Measurements from ENCODE around the gene CRBN. TPM values are rescaled to one million over a fixed set of nuclear protein-coding genes. Genes with fewer than 3 reads are reported as not detected.

The CRBN gene
- polyA plus RNA-seq, 6 donors from 2014 or later, result 89.9 to 132 (median 116) TPM

GRCh38 chr3:3191675-3192285 lies 12.3 kb upstream of the CRBN start:
- no peak overlapping the region for H3K4me3 Mint-ChIP-seq
- H3K36me3 Mint-ChIP-seq, result peaks cover 0 to under 1% of the 10 kb centered on the region in 2 donors
- H3K27me3 Mint-ChIP-seq, result peaks cover 8 to 28% (median 18%) of the 10 kb centered on the region in 3 donors
- ATAC-seq (ENCODE audit: low read depth in 2 of 2), result no peak
- peaks cover 0 to 6% (median 0%) of the 10 kb centered on the region in 7 donors for H3K9me3 Mint-ChIP-seq
- H3K27ac Mint-ChIP-seq, result peak overlapping the region in 1 of 6 donors; percentile 28
- DNase-seq, result no peak
- H3K4me1 Mint-ChIP-seq, result no peaks in the 10 kb centered on the region

GRCh38 chr3:3189961-3190360 lies 10.5 kb upstream of the CRBN start:
- no peak overlapping the region for H3K27ac Mint-ChIP-seq
- peaks cover 14 to 38% (median 15%) of the 10 kb centered on the region in 3 donors for H3K27me3 Mint-ChIP-seq
- ATAC-seq (ENCODE audit: low read depth in 2 of 2) (no peak), DNase-seq (no peak)
- H3K36me3 Mint-ChIP-seq, result peaks cover 0 to 8% of the 10 kb centered on the region in 2 donors
- H3K9me3 Mint-ChIP-seq, result peaks cover 5 to 22% (median 8%) of the 10 kb centered on the region in 7 donors
- no peak overlapping the region for H3K4me3 Mint-ChIP-seq
- H3K4me1 Mint-ChIP-seq, result no peaks in the 10 kb centered on the region

GRCh38 chr3:3189102-3189727 lies 9.7 kb upstream of the CRBN start:
- DNase-seq, result no peak
- no peak for ATAC-seq (ENCODE audit: low read depth in 2 of 2)
- Mint-ChIP-seq H3K9me3 (peaks cover 5 to 22% (median 8%) of the 10 kb centered on the region in 7 donors), H3K27ac (no peak overlapping the region), H3K36me3 (peaks cover 0 to 8% of the 10 kb centered on the region in 2 donors), H3K4me3 (no peak overlapping the region), H3K27me3 (peaks cover 13 to 45% (median 14%) of the 10 kb centered on the region in 3 donors), H3K4me1 (no peaks in the 10 kb centered on the region)

- Mint-ChIP-seq H3K4me1 (peaks cover 0 to 2% (median 0%) of the 10 kb centered on the region in 3 donors), H3K27ac (no peak overlapping the region), H3K27me3 (peaks cover 5 to 49% (median 15%) of the 10 kb centered on the region in 3 donors), H3K9me3 (peaks cover 5 to 22% (median 8%) of the 10 kb centered on the region in 7 donors), H3K4me3 (no peak overlapping the region), H3K36me3 (peaks cover 0 to 8% of the 10 kb centered on the region in 2 donors)
- no peak for ATAC-seq (ENCODE audit: low read depth in 2 of 2)
- DNase-seq, result no peak
Observed at GRCh38 chr3:3184876-3185275, 5.4 kb upstream of the CRBN start.

- Mint-ChIP-seq H3K27ac (no peak overlapping the region), H3K36me3 (no peaks in the 10 kb centered on the region)
- no peak for DNase-seq
Observed at GRCh38 chr3:3180456-3180855, 965 bp upstream of the CRBN start.

GRCh38 chr3:3178498-3179328 lies 778 bp downstream of the CRBN start:
- H3K9me3 Mint-ChIP-seq, result no peaks in the 10 kb centered on the region
- H3K27ac Mint-ChIP-seq, result peak overlapping the region; percentile 82 to 97 (median 89)
- H3K27me3 Mint-ChIP-seq, result peaks cover 0 to 5% (median 3%) of the 10 kb centered on the region in 3 donors
- peak overlapping the region; percentile 86 to 95 (median 90) for H3K4me3 Mint-ChIP-seq
- DNase-seq (no peak), ATAC-seq (ENCODE audit: low read depth in 2 of 2) (peak; percentile 3 to 4)
- H3K4me1 Mint-ChIP-seq, result peaks cover 28 to 50% (median 42%) of the 10 kb centered on the region in 3 donors
- H3K36me3 Mint-ChIP-seq, result peaks cover 4 to 5% of the 10 kb centered on the region in 2 donors

More at GRCh38 chr3:3180456-3180855, 965 bp upstream of the CRBN start:
- no peak for ATAC-seq (ENCODE audit: low read depth in 2 of 2)
- peaks cover 0 to 2% (median 0%) of the 10 kb centered on the region in 7 donors for H3K9me3 Mint-ChIP-seq
- H3K4me3 Mint-ChIP-seq, result peak overlapping the region in 2 of 8 donors; percentile 87 to 90
- peaks cover 24 to 36% (median 35%) of the 10 kb centered on the region in 3 donors for H3K4me1 Mint-ChIP-seq
- H3K27me3 Mint-ChIP-seq, result peaks cover 0 to 22% (median 6%) of the 10 kb centered on the region in 3 donors

- Mint-ChIP-seq H3K4me1 (peaks cover 33 to 57% (median 50%) of the 10 kb centered on the region in 3 donors), H3K36me3 (peaks cover 5 to 7% of the 10 kb centered on the region in 2 donors)
- DNase-seq, result no peak
Observed at GRCh38 chr3:3177861-3178497, 1.5 kb downstream of the CRBN start.

GRCh38 chr3:3172627-3173026 lies 6.9 kb downstream of the CRBN start:
- H3K36me3 Mint-ChIP-seq, result peaks cover 7 to 8% of the 10 kb centered on the region in 2 donors

More at GRCh38 chr3:3177861-3178497, 1.5 kb downstream of the CRBN start:
- no peaks in the 10 kb centered on the region for H3K27me3 Mint-ChIP-seq
- H3K27ac Mint-ChIP-seq, result peak overlapping the region in 5 of 6 donors; percentile 9 to 93 (median 75)
- peak overlapping the region; percentile 86 to 95 (median 90) for H3K4me3 Mint-ChIP-seq
- H3K9me3 Mint-ChIP-seq, result no peaks in the 10 kb centered on the region
- ATAC-seq (ENCODE audit: low read depth in 2 of 2), result no peak

GRCh38 chr3:3170998-3171397 lies 8.5 kb downstream of the CRBN start:
- H3K36me3 Mint-ChIP-seq, result peaks cover 16 to 20% of the 10 kb centered on the region in 2 donors
- no peaks in the 10 kb centered on the region for H3K9me3 Mint-ChIP-seq
- DNase-seq, result no peak
- H3K27me3 Mint-ChIP-seq, result no peaks in the 10 kb centered on the region
- peaks cover 12 to 36% (median 25%) of the 10 kb centered on the region in 3 donors for H3K4me1 Mint-ChIP-seq
- no peak overlapping the region for H3K4me3 Mint-ChIP-seq
- no peak for ATAC-seq (ENCODE audit: low read depth in 2 of 2)
- H3K27ac Mint-ChIP-seq, result peak overlapping the region in 2 of 6 donors; percentile 41 to 42

More at GRCh38 chr3:3172627-3173026, 6.9 kb downstream of the CRBN start:
- ATAC-seq (ENCODE audit: low read depth in 2 of 2) (no peak), DNase-seq (no peak)
- no peaks in the 10 kb centered on the region for H3K9me3 Mint-ChIP-seq
- H3K4me3 Mint-ChIP-seq, result peak overlapping the region in 4 of 8 donors; percentile 6 to 73 (median 64)
- no peaks in the 10 kb centered on the region for H3K27me3 Mint-ChIP-seq
- peaks cover 20 to 47% (median 36%) of the 10 kb centered on the region in 3 donors for H3K4me1 Mint-ChIP-seq
- peak overlapping the region in 2 of 6 donors; percentile 27 for H3K27ac Mint-ChIP-seq

- Mint-ChIP-seq H3K27ac (no peak overlapping the region), H3K36me3 (peaks cover 18 to 24% of the 10 kb centered on the region in 2 donors), H3K4me3 (no peak overlapping the region), H3K27me3 (no peaks in the 10 kb centered on the region), H3K4me1 (peaks cover 0 to 4% (median 0%) of the 10 kb centered on the region in 3 donors), H3K9me3 (no peaks in the 10 kb centered on the region)
- DNase-seq, result no peak
- ATAC-seq (ENCODE audit: low read depth in 2 of 2), result no peak
Observed at GRCh38 chr3:3165650-3166049, 13.8 kb downstream of the CRBN start.

- peaks cover 18 to 24% of the 10 kb centered on the region in 2 donors for H3K36me3 Mint-ChIP-seq
- no peaks in the 10 kb centered on the region for H3K27me3 Mint-ChIP-seq
- H3K4me3 Mint-ChIP-seq, result no peak overlapping the region
- DNase-seq (no peak), ATAC-seq (ENCODE audit: low read depth in 2 of 2) (no peak)
- no peaks in the 10 kb centered on the region for H3K9me3 Mint-ChIP-seq
- peaks cover 0 to 4% (median 0%) of the 10 kb centered on the region in 3 donors for H3K4me1 Mint-ChIP-seq
- no peak overlapping the region for H3K27ac Mint-ChIP-seq
Observed at GRCh38 chr3:3165241-3165640, 14.2 kb downstream of the CRBN start.

GRCh38 chr3:3160826-3161225 lies 18.7 kb downstream of the CRBN start:
- Mint-ChIP-seq H3K4me3 (no peak overlapping the region), H3K4me1 (peaks cover 0 to 2% (median 0%) of the 10 kb centered on the region in 3 donors), H3K36me3 (peaks cover 2 to 24% of the 10 kb centered on the region in 2 donors), H3K27me3 (no peaks in the 10 kb centered on the region), H3K9me3 (no peaks in the 10 kb centered on the region), H3K27ac (peak overlapping the region in 1 of 6 donors; percentile 13)
- ATAC-seq (ENCODE audit: low read depth in 2 of 2) (no peak), DNase-seq (no peak)

Data from naive B cell (primary cell).